Sigmoid colon (tissue), 4 donors: ENCODE results near the gene CNKSR2.

Source experiments
- EP300 ChIP-seq, 4 donors: sonication (generic); formaldehyde crosslinking; IDR thresholded peaks; one replicate each; pipeline ENCODE4 v1.6.1; 2017; ENCODE audit warnings: antibody characterized with exemption in 4 of 4
- TF ChIP-seq, protein P1 (sequence below), 4 experiments: fragments of 450-650 bp in 3 of 4; fragments of 200-600 bp in 1 of 4; IDR thresholded peaks; one replicate each; pipeline ENCODE4 v1.5.1; 2016 to 2019; ENCODE audit warnings: antibody characterized with exemption in 4 of 4, mild to moderate bottlenecking in 3 of 4, moderate library complexity in 2 of 4

DNA sequence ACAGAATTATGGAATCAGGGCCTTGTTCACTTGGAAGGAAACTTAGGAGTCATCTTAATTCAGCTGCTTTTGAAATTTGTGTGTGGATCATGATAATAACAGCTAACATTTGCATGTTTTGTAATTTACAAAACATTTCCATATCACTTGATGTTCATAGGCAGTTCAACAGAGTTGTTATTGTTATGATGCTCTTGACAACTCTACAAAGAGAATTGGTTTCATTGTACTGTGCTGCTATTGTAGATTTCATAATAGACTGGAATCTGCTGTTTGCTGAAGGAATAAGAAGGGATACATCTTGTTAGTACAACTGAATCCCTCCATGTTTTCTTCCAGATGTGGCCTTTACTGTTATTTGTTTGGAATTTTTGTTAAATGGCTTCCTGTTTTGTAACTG lies 83.5 kb downstream of the CNKSR2 start:
- TF ChIP-seq, protein P1, sequence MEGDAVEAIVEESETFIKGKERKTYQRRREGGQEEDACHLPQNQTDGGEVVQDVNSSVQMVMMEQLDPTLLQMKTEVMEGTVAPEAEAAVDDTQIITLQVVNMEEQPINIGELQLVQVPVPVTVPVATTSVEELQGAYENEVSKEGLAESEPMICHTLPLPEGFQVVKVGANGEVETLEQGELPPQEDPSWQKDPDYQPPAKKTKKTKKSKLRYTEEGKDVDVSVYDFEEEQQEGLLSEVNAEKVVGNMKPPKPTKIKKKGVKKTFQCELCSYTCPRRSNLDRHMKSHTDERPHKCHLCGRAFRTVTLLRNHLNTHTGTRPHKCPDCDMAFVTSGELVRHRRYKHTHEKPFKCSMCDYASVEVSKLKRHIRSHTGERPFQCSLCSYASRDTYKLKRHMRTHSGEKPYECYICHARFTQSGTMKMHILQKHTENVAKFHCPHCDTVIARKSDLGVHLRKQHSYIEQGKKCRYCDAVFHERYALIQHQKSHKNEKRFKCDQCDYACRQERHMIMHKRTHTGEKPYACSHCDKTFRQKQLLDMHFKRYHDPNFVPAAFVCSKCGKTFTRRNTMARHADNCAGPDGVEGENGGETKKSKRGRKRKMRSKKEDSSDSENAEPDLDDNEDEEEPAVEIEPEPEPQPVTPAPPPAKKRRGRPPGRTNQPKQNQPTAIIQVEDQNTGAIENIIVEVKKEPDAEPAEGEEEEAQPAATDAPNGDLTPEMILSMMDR (IDR thresholded peaks at IDR 0.05) = no peak
- TF ChIP-seq EP300 (IDR thresholded peaks at IDR 0.05) = no peak
